SH-SY5Y (cell line): ENCODE data around the gene PPP1R37.

ENCODE experiments used
- GATA2 ChIP-seq: IDR thresholded peaks from 2 replicates; pipeline ENCODE4 v1.6.1; 2011; ENCODE audit warnings: mild to moderate bottlenecking, low read depth, low read length
- GATA3 ChIP-seq: IDR thresholded peaks from 2 replicates; pipeline ENCODE4 v1.6.1; 2011; ENCODE audit warnings: low read depth, mild to moderate bottlenecking, low read length, moderate library complexity

DNA sequence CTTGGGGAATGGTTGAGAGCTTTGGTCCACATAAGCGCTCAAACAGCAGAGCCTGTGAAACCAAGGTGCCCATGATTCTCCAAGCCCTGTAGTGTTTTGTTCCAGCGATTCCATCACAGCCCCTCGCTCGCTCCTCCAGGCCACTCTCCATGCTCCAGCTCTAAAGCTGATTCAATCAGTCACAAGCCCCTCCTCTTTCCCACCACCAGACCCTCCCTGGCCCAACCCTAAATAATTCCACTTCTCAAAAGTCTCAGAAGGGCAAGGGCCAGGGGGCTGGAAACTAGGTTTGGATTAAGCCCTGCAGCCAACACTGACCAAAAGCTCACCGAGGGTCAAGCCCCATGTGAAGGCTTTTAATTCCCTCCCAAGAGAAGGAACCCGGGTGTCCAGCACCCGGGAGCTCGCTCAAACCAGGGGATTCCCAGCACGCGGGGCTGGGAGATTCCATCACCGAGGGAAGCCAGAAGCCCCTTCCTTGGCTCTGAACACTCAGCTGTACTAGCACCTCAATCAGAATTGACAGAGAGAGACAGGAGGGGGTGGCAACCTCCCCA is 18.2 kb upstream of the PPP1R37 start:
- TF ChIP-seq GATA3, result no peak
- no peak for TF ChIP-seq GATA2
